Osteoblast (primary cell): ENCODE results near the gene SLC35F1. TPM values are rescaled to one million over a fixed set of nuclear protein-coding genes. Genes with fewer than 3 reads are reported as not detected.

Experiments used
- DNase-seq: peaks from one replicate; pipeline ENCODE4 v3.0.0; 2011; ENCODE audit warnings: low spot score, mixed read lengths; ENCODE audit not compliant: insufficient read length; ENCODE audit errors: missing footprints
- H2AFZ ChIP-seq: 2 replicates; pipeline ENCODE4 v1.6.0; 2011; ENCODE audit warnings: mild to moderate bottlenecking, low read length
- H3K27ac ChIP-seq: 2 replicates; pipeline ENCODE4 v1.5.1; 2011; ENCODE audit warnings: mild to moderate bottlenecking, low read depth, low read length, moderate library complexity
- H3K27me3 ChIP-seq: 2 replicates; pipeline ENCODE4 v1.6.0; 2012; ENCODE audit warnings: mild to moderate bottlenecking, control low read depth, inconsistent platforms, low read length, moderate library complexity; ENCODE audit not compliant: insufficient read depth
- H3K36me3 ChIP-seq: 2 replicates; pipeline ENCODE4 v1.5.1; 2011; ENCODE audit warnings: mild to moderate bottlenecking, low read length, control low read depth, moderate library complexity; ENCODE audit not compliant: insufficient read depth
- H3K4me1 ChIP-seq: 2 replicates; pipeline ENCODE4 v1.5.1; 2011; ENCODE audit warnings: mild to moderate bottlenecking, low read length, control low read depth, moderate library complexity; ENCODE audit not compliant: insufficient read depth
- H3K4me2 ChIP-seq: 2 replicates; pipeline ENCODE4 v1.6.0; 2011; ENCODE audit warnings: mild to moderate bottlenecking, low read length; ENCODE audit not compliant: insufficient read depth
- H3K4me3 ChIP-seq: fragments of 200-600 bp; sonication (generic); 3 replicates; pipeline ENCODE4 v1.5.1; 2012; ENCODE audit warnings: mild to moderate bottlenecking, low read length, inconsistent platforms; ENCODE audit not compliant: insufficient read depth
- H3K79me2 ChIP-seq: 2 replicates; pipeline ENCODE4 v1.6.0; 2012; ENCODE audit warnings: mild to moderate bottlenecking, low read length, control low read depth, inconsistent platforms; ENCODE audit not compliant: insufficient read depth
- H3K9me3 ChIP-seq: 2 replicates; pipeline ENCODE4 v1.5.1; 2011; ENCODE audit warnings: low read depth, low read length, control low read depth
- H4K20me1 ChIP-seq: 2 replicates; pipeline ENCODE4 v1.6.0; 2012; ENCODE audit warnings: mild to moderate bottlenecking, low read length, control low read depth; ENCODE audit not compliant: insufficient read depth
- total RNA-seq: library from RNA; depleted of rRNA; stranded (reverse); fragments of >200 nt; gene quantifications from 2 replicates; pipeline ENCODE4 v1.2.3, GENCODE V29; 2012
- TF ChIP-seq, protein P1 (sequence below): IDR thresholded peaks from 2 replicates; pipeline ENCODE4 v1.5.1; 2011; ENCODE audit warnings: mild to moderate bottlenecking, low read depth, low read length, moderate library complexity; ENCODE audit errors: extremely low read depth

The SLC35F1 gene
- total RNA-seq, 1 donor, result under 0.01 TPM

DNA sequence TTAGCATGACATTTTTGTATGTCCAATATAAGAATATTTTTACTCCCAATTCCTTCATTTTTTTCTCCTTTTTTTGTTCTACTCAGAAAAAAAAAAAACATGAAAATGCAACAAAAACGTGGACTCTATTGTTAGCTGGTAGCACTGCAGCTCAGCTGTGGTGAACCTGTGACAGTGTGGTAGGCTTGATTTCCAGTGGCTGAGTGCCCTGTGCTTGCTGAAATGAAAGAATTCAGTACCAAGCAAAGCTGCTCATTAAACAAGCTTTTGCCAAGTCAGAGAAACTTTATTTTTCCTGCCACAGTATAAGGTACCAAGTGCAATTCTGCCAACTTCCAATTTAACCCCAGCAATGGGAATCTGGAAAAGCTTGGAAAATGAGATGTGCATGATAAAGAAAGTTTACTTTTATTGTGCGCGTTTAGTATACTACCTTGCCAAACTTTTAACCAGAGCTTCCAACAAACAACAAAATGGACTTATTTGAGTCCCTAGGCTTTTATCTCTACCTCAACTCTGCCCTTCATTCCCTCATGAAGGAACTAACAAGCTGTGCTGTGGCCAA lies 215.2 kb downstream of the SLC35F1 start:
- Histone ChIP-seq H4K20me1 (no peaks in the 10 kb centered on the region), H3K36me3 (no peaks in the 10 kb centered on the region), H2AFZ (no peak overlapping the region), H3K79me2 (no peaks in the 10 kb centered on the region), H3K9me3 (no peaks in the 10 kb centered on the region), H3K4me3 (no peak overlapping the region), H3K4me2 (no peak overlapping the region), H3K4me1 (no peaks in the 10 kb centered on the region), H3K27me3 (no peaks in the 10 kb centered on the region), H3K27ac (no peak overlapping the region)
- TF ChIP-seq, protein P1, sequence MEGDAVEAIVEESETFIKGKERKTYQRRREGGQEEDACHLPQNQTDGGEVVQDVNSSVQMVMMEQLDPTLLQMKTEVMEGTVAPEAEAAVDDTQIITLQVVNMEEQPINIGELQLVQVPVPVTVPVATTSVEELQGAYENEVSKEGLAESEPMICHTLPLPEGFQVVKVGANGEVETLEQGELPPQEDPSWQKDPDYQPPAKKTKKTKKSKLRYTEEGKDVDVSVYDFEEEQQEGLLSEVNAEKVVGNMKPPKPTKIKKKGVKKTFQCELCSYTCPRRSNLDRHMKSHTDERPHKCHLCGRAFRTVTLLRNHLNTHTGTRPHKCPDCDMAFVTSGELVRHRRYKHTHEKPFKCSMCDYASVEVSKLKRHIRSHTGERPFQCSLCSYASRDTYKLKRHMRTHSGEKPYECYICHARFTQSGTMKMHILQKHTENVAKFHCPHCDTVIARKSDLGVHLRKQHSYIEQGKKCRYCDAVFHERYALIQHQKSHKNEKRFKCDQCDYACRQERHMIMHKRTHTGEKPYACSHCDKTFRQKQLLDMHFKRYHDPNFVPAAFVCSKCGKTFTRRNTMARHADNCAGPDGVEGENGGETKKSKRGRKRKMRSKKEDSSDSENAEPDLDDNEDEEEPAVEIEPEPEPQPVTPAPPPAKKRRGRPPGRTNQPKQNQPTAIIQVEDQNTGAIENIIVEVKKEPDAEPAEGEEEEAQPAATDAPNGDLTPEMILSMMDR, result no peak
- no peak for DNase-seq

DNA sequence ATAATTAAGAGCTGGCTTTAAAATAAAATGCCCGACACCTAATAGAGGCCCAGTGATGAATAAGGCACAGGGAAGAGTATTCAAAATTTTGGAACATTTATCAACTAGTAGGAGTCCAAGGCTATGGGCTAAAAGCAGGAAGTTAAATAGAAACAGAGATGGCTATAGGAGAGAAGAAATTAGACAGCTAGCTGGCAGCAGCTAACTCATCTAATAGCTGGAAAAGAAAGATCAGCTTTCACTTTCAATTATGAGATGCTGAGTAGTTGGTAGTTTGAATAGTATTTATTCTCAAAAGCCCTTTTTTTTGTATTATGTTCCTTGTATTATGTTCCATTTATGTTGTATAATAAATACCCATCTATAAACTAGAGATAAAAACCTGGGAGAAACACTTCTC lies 215.7 kb downstream of the SLC35F1 start:
- no peaks in the 10 kb centered on the region for H4K20me1 ChIP-seq
- no peak overlapping the region for H3K4me2 ChIP-seq
- TF ChIP-seq, protein P1, result no peak
- no peaks in the 10 kb centered on the region for H3K79me2 ChIP-seq
- H3K9me3 ChIP-seq, result no peaks in the 10 kb centered on the region
- H3K4me1 ChIP-seq, result no peaks in the 10 kb centered on the region
- no peak overlapping the region for H3K27ac ChIP-seq
- H2AFZ ChIP-seq, result no peak overlapping the region
- no peak for DNase-seq
- H3K27me3 ChIP-seq, result no peaks in the 10 kb centered on the region
- H3K4me3 ChIP-seq, result no peak overlapping the region
- no peaks in the 10 kb centered on the region for H3K36me3 ChIP-seq

DNA sequence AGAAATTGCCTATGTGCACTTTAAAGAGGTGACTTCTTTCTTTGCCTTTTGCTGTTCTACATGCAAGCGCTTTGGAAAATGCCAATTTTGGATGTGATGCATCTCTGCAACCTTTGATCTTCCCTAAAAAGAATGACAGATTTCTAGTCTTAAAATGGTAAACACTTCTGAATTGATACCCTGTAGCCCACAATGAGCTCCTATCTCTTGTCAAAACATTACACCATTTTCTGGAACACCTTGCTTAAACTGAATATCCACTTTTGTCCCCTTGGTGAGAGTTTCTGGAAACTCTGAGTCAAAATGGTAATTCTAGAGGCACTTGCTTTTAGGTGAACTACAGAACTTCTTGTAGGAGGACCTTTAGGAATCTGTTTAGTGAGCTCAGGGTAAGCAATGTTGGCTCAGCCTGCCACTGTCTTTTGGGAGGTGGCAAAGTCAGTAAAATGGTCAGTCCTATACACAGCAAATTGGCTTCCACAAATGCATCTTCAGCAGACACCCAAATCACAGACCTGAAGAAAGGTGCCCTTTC lies 216.5 kb downstream of the SLC35F1 start:
- no peak for DNase-seq
- no peaks in the 10 kb centered on the region for H3K27me3 ChIP-seq
- H3K4me2 ChIP-seq, result no peak overlapping the region
- H3K4me3 ChIP-seq, result no peak overlapping the region
- no peaks in the 10 kb centered on the region for H3K9me3 ChIP-seq
- no peaks in the 10 kb centered on the region for H4K20me1 ChIP-seq
- no peak overlapping the region for H2AFZ ChIP-seq
- H3K27ac ChIP-seq, result no peak overlapping the region
- no peaks in the 10 kb centered on the region for H3K79me2 ChIP-seq
- TF ChIP-seq, protein P1, result no peak
- no peaks in the 10 kb centered on the region for H3K4me1 ChIP-seq
- no peaks in the 10 kb centered on the region for H3K36me3 ChIP-seq

DNA sequence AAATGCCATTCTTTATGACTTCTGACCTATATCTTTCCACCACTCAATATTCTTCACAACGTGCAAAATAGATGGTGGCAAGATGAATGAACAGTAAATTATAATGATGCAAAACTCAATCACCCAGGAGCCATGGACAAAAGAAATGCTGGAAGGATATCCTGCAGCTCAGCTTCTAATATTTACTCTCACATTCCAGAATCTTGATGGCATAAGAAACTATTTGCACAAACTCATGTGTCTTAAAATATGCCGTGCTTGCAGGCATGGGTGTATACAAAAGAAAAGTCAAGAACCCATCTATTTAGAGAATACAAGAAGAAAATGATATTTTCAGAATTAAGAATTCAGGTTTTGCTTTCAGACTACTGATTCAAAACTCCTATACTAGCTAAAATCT lies 217.8 kb downstream of the SLC35F1 start:
- Histone ChIP-seq H3K27me3 (no peaks in the 10 kb centered on the region), H3K4me3 (no peak overlapping the region), H3K27ac (no peak overlapping the region), H2AFZ (no peak overlapping the region), H3K79me2 (no peaks in the 10 kb centered on the region), H3K9me3 (no peaks in the 10 kb centered on the region), H3K36me3 (no peaks in the 10 kb centered on the region), H4K20me1 (no peaks in the 10 kb centered on the region), H3K4me1 (no peaks in the 10 kb centered on the region), H3K4me2 (no peak overlapping the region)
- TF ChIP-seq, protein P1, result no peak
- no peak for DNase-seq
